ENCODE data around the gene FBN3.

DNA sequence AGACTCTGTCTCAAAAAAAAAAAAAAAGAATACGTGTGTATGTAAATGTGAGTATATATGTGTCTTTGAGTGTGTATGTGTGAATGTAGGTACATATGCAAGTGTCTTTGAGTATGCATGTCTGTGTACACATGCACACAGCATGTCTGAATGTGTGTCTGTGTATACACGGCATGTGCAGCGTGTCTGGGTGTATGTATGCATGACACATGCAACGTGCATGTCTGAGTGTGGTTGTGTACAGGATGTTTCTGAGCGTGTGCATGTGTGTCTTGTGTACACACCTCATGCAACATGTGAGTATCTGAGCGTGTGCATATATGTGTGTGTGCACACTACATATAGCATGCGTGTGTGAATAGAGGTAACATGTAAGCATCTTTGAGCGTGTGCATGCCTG lies 20.8 kb downstream of the FBN3 start:
- TF ChIP-seq, protein P1, sequence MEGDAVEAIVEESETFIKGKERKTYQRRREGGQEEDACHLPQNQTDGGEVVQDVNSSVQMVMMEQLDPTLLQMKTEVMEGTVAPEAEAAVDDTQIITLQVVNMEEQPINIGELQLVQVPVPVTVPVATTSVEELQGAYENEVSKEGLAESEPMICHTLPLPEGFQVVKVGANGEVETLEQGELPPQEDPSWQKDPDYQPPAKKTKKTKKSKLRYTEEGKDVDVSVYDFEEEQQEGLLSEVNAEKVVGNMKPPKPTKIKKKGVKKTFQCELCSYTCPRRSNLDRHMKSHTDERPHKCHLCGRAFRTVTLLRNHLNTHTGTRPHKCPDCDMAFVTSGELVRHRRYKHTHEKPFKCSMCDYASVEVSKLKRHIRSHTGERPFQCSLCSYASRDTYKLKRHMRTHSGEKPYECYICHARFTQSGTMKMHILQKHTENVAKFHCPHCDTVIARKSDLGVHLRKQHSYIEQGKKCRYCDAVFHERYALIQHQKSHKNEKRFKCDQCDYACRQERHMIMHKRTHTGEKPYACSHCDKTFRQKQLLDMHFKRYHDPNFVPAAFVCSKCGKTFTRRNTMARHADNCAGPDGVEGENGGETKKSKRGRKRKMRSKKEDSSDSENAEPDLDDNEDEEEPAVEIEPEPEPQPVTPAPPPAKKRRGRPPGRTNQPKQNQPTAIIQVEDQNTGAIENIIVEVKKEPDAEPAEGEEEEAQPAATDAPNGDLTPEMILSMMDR (IDR thresholded peaks at IDR 0.05; ENCODE audit: insufficient read depth, low read length) = no peak
- TF ChIP-seq, protein P2, sequence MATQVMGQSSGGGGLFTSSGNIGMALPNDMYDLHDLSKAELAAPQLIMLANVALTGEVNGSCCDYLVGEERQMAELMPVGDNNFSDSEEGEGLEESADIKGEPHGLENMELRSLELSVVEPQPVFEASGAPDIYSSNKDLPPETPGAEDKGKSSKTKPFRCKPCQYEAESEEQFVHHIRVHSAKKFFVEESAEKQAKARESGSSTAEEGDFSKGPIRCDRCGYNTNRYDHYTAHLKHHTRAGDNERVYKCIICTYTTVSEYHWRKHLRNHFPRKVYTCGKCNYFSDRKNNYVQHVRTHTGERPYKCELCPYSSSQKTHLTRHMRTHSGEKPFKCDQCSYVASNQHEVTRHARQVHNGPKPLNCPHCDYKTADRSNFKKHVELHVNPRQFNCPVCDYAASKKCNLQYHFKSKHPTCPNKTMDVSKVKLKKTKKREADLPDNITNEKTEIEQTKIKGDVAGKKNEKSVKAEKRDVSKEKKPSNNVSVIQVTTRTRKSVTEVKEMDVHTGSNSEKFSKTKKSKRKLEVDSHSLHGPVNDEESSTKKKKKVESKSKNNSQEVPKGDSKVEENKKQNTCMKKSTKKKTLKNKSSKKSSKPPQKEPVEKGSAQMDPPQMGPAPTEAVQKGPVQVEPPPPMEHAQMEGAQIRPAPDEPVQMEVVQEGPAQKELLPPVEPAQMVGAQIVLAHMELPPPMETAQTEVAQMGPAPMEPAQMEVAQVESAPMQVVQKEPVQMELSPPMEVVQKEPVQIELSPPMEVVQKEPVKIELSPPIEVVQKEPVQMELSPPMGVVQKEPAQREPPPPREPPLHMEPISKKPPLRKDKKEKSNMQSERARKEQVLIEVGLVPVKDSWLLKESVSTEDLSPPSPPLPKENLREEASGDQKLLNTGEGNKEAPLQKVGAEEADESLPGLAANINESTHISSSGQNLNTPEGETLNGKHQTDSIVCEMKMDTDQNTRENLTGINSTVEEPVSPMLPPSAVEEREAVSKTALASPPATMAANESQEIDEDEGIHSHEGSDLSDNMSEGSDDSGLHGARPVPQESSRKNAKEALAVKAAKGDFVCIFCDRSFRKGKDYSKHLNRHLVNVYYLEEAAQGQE (IDR thresholded peaks at IDR 0.05; ENCODE audit: insufficient replicate concordance, low read depth) = no peak
- no peak for TF ChIP-seq POLR2AphosphoS5 (IDR thresholded peaks at IDR 0.05; ENCODE audit: low read depth)
